Osteocyte (in vitro differentiated cells): ENCODE data around the gene FAM98C. TPM values are rescaled to one million over a fixed set of nuclear protein-coding genes. Genes with fewer than 3 reads are reported as not detected.

ENCODE experiments used
- DNase-seq: peaks from one replicate; pipeline ENCODE4 v3.0.0; 2021; ENCODE audit warnings: mixed read lengths; ENCODE audit not compliant: unreplicated experiment; ENCODE audit errors: extremely low spot score
- H3K27ac Mint-ChIP-seq: one replicate; pipeline ENCODE4 v1.8.0; 2021; ENCODE audit warnings: mild to moderate bottlenecking, mixed read lengths; ENCODE audit not compliant: unreplicated experiment
- H3K27me3 Mint-ChIP-seq: one replicate; pipeline ENCODE4 v1.8.0; 2021; ENCODE audit warnings: mixed read lengths; ENCODE audit not compliant: unreplicated experiment
- H3K36me3 Mint-ChIP-seq: one replicate; pipeline ENCODE4 v1.8.0; 2021; ENCODE audit warnings: mixed read lengths; ENCODE audit not compliant: unreplicated experiment
- H3K4me1 Mint-ChIP-seq: one replicate; pipeline ENCODE4 v1.8.0; 2021; ENCODE audit warnings: mixed read lengths; ENCODE audit not compliant: unreplicated experiment
- H3K4me3 Mint-ChIP-seq: one replicate; pipeline ENCODE4 v1.8.0; 2021; ENCODE audit warnings: mild to moderate bottlenecking, moderate library complexity, mixed read lengths; ENCODE audit not compliant: unreplicated experiment
- H3K9me3 Mint-ChIP-seq: one replicate; pipeline ENCODE4 v1.8.0; 2021; ENCODE audit warnings: mixed read lengths; ENCODE audit not compliant: unreplicated experiment
- total RNA-seq: library from RNA; stranded (reverse); gene quantifications from 2 replicates; pipeline ENCODE4 v1.2.1, GENCODE V29; 2021
- TF ChIP-seq, protein P1 (sequence below): fragments of 200-600 bp; sonication (generic); IDR thresholded peaks from 2 replicates; pipeline ENCODE4 v1.5.0; 2021; ENCODE audit warnings: antibody characterized with exemption, mild to moderate bottlenecking, moderate library complexity

FAM98C gene
- total RNA-seq, 1 donor from 2014 or later, result 19.4 TPM

DNA sequence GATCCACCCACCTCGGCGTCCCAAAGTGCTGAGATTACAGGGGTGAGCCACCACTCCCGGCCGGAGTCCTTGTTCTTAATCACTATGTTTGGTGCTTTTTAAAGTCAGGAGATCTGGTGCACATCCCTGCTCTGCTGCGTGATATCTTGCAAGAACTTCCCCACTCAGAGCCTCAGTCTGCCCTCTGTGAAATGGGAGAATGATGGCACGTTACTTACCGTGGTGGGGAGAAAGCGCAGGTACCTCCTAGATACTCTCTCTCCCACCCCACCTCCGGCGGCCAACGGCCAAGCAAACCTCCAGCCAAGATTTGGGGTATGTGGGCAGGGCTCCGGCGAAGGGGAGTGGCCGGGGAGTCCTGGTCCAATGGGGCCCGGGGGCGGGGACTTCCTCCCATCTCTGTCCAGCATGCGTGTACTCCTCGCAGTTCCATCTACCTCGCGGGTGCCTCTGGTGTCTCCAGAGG, 30.4 kb downstream of the FAM98C start, which contains the start of gene RYR1:
Gene RYR1 (plus strand): TSS at position 424 of the 466 bp plus-strand sequence. CDS start 139 bp downstream, outside the sequence.
- H3K27ac Mint-ChIP-seq, result no peak within 1 kb of the TSS
- no peak for DNase-seq
- H3K4me3 Mint-ChIP-seq, result no peak within 1 kb of the TSS
- H3K27me3 Mint-ChIP-seq, result peaks cover 30% of the 10 kb centered on the region
- H3K36me3 Mint-ChIP-seq, result no peaks in the 10 kb centered on the region
- H3K4me1 Mint-ChIP-seq, result peaks cover 1% of the 10 kb centered on the region
- no peaks in the 10 kb centered on the region for H3K9me3 Mint-ChIP-seq
- TF ChIP-seq, protein P1, sequence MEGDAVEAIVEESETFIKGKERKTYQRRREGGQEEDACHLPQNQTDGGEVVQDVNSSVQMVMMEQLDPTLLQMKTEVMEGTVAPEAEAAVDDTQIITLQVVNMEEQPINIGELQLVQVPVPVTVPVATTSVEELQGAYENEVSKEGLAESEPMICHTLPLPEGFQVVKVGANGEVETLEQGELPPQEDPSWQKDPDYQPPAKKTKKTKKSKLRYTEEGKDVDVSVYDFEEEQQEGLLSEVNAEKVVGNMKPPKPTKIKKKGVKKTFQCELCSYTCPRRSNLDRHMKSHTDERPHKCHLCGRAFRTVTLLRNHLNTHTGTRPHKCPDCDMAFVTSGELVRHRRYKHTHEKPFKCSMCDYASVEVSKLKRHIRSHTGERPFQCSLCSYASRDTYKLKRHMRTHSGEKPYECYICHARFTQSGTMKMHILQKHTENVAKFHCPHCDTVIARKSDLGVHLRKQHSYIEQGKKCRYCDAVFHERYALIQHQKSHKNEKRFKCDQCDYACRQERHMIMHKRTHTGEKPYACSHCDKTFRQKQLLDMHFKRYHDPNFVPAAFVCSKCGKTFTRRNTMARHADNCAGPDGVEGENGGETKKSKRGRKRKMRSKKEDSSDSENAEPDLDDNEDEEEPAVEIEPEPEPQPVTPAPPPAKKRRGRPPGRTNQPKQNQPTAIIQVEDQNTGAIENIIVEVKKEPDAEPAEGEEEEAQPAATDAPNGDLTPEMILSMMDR, result no peak

DNA sequence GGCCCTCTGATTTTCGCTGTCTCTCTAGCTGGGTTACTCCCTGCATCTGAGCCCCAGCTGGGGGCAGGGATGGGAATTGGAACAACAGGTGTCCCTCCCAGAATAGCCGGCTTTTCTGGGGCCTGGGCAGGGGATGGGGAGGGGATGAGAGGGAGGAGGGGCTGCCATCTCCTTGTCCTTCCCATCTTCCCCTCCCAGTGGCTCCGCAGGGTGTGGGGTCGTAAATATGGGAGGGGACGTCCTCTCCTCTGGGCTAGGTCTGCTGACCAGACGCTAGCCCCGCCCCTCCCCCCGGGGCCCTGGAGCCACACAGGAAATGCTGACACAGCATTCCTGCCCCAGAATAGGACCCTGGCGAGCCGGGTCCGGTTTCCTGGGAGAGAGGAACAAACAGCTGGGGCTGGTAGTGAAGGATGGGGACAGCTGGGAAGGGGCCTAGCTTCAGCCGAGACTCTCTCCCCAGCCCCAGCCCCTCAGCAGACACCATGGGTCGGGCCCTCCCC, 31.7 kb downstream of the FAM98C start:
- no peak for DNase-seq
- Mint-ChIP-seq H3K9me3 (no peaks in the 10 kb centered on the region), H3K27ac (no peak overlapping the region), H3K27me3 (peaks cover 25% of the 10 kb centered on the region), H3K4me1 (peaks cover 1% of the 10 kb centered on the region), H3K4me3 (no peak overlapping the region), H3K36me3 (no peaks in the 10 kb centered on the region)
- TF ChIP-seq, protein P1, result no peak

DNA sequence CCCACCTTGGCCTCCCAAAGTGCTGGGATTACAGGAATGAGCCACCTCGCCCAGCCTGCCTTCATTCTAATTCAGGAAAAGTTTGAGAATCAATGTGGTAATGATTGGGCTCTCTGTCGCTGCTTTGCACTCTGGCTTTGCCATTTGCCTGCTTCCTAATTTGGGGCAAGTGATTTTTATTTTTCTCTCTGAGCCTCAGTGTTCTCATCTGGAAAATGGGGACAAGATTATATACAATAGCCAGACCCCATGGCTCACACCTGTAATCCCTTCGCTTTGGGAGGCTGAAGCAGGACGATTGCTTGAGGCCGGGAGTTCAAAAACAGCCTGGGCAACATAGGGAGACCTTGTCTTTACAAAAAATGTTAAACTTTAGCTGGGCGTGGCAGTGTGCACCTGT, 34.4 kb downstream of the FAM98C start:
- Mint-ChIP-seq H3K27ac (no peak overlapping the region), H3K36me3 (no peaks in the 10 kb centered on the region), H3K9me3 (no peaks in the 10 kb centered on the region), H3K4me1 (peaks cover 1% of the 10 kb centered on the region), H3K27me3 (peaks cover 16% of the 10 kb centered on the region), H3K4me3 (no peak overlapping the region)
- DNase-seq, result no peak
- TF ChIP-seq, protein P1, result no peak

DNA sequence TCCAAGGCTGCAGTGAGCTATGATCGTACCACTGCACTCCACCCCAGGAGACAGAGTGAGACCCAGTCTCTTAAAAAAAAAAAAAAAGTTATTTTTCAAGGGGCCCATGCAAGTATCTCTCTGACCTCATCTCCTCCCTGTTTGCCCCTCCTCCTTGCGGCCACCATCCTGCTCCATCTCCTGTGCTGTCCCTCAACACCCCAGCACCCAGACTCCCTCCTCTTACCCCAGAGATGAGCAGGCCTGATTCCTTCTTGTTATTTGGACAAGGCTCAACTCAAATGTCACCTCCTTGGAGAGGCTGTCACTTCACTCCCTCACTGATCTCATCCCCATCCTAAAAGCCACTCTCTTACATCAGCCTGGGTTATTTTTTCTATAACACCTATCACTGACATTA, 35.0 kb downstream of the FAM98C start:
- TF ChIP-seq, protein P1, result no peak
- H3K36me3 Mint-ChIP-seq, result no peaks in the 10 kb centered on the region
- peaks cover 1% of the 10 kb centered on the region for H3K4me1 Mint-ChIP-seq
- H3K27me3 Mint-ChIP-seq, result peaks cover 16% of the 10 kb centered on the region
- no peak for DNase-seq
- no peaks in the 10 kb centered on the region for H3K9me3 Mint-ChIP-seq
- H3K27ac Mint-ChIP-seq, result no peak overlapping the region
- no peak overlapping the region for H3K4me3 Mint-ChIP-seq

DNA sequence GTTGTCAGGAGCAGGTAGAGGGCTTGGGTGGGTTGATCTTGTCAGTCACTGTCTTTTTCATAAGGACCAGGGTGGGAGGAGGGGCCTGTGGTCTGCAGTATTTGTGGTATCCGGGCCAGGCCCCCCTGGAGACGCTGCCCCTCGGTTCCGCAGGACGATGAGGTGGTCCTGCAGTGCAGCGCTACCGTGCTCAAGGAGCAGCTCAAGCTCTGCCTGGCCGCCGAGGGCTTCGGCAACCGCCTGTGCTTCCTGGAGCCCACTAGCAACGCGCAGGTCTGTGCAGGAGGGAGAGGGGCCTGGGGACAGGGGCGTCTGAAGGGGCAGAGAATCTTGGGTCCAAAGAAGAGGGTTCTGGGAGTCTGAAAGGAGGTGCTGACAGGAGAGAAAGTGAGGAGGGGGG, 37.7 kb downstream of the FAM98C start:
- no peak overlapping the region for H3K4me3 Mint-ChIP-seq

More for the DNA sequence above, 37.7 kb downstream of the FAM98C start:
- peaks cover 8% of the 10 kb centered on the region for H3K27me3 Mint-ChIP-seq
- TF ChIP-seq, protein P1, result no peak
- DNase-seq, result no peak
- no peaks in the 10 kb centered on the region for H3K9me3 Mint-ChIP-seq
- no peak overlapping the region for H3K27ac Mint-ChIP-seq
- H3K4me1 Mint-ChIP-seq, result no peaks in the 10 kb centered on the region
- no peaks in the 10 kb centered on the region for H3K36me3 Mint-ChIP-seq
